HG02678 (cell line): ENCODE measurements around the gene GALNT14.

ENCODE experiments used
- ATAC-seq: cut with Tn5 transposase; IDR thresholded peaks from one replicate; pipeline ENCODE4 v1.9.1; 2021; ENCODE audit warnings: mild to moderate bottlenecking, moderate library complexity; ENCODE audit not compliant: unreplicated experiment

GALNT14 gene

DNA sequence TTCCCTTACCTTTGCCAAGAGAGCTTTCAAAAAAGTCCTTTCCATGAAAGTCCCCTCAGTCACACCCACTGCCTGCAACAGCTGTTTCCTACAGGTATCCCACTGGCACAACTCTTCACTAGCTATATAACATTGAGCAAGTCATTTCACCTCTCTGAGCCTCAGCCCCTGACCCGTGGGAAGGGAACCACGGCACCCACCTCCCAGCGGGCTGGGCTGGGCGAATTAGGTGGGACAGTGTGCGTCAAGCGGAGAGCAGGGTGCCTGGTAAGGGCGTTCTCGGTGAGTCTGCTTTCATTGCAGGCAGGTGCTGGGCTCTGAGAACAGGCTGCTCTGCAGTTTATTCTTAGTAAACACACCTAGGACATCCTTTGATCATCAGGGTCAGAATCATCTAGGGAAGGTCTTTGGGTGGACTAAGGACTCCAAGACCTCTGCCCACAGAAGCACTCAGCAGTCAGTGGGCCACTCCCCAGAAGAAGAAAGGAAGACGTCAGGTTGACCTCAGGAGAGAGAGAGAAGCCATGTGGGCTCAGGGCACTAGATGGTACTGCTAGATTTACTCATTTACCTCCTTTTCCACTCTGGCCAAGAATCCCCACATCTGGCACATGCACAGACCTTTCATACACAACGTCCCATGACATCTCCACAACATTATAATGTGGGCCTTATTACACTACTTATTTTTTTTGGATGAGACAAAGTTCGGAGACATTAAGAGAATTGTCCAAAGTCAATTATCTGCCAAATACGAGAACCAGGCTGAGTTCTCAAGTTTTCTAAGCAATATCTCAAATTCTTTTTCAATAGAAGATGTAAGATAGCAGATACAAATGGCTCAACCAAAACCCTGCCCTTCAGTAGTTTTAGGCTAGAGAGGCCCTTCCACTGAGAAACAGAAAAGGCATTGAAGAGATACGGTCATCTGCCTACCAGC is 79.9 kb downstream of the GALNT14 start:
- no peak for ATAC-seq

DNA sequence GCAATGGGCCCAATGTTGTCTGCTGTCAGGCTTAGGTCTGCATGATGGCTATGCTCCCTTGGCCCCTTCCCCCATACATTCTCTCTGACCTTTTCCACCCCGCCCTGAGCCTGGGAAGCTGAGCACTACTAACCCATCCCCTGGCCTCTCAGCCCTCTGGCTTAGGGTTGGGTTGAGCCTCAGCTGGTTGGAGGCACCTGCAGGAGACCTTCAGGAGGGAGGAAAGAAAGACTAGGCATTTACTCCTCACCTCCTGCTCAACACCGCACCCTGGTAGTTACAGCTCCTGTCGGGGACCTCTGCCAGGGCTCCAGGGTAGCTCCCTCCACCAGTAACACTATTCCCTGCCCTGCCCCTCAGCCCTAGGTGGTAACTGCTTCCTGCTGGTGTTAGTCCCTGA is 80.5 kb downstream of the GALNT14 start:
- ATAC-seq, result no peak

DNA sequence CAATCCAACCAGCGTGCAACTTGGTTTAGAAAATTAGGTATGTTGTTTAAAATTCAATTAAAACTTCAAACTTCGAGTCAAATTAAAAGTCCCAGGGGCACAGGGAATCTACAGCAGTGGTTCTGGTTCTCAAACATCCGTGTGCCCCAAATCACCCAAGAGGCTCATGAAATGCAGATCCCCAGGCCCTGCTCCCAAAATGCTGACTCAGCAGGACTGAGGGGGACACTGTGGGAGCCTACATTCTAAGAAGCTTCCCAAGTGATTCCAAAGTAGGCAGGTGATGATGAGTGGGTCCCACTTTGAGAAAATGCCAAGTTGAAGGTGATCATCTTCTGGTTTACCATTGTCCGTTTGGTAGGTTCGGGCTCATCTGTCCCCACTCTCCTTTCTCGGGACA is 82.3 kb downstream of the GALNT14 start:
- ATAC-seq, result no peak

DNA sequence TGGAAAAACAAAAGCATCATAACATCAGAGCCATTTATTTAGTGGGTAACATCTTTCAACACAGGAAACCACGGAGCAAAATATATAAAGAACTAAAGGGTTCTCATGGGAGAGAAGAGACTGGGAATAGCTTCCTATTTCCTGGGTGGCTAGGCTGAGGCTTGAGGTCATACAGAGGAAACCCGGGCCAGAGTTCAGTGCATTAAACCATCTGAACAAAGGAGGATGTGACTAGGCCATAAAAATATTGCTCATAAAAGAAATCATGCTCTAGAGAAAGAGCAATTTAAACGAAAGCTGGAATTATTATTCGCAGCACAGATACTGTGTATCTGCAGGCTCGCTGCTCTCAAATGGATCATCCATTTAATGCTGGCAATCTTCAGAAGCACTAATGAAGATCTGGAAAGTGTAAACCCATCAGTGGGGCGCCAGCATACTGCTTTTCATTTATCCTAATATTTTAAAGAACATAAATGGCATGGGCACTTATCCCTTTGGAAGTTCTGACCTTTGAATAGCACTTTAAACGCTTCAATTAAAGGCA is 83.3 kb downstream of the GALNT14 start:
- ATAC-seq, result no peak

DNA sequence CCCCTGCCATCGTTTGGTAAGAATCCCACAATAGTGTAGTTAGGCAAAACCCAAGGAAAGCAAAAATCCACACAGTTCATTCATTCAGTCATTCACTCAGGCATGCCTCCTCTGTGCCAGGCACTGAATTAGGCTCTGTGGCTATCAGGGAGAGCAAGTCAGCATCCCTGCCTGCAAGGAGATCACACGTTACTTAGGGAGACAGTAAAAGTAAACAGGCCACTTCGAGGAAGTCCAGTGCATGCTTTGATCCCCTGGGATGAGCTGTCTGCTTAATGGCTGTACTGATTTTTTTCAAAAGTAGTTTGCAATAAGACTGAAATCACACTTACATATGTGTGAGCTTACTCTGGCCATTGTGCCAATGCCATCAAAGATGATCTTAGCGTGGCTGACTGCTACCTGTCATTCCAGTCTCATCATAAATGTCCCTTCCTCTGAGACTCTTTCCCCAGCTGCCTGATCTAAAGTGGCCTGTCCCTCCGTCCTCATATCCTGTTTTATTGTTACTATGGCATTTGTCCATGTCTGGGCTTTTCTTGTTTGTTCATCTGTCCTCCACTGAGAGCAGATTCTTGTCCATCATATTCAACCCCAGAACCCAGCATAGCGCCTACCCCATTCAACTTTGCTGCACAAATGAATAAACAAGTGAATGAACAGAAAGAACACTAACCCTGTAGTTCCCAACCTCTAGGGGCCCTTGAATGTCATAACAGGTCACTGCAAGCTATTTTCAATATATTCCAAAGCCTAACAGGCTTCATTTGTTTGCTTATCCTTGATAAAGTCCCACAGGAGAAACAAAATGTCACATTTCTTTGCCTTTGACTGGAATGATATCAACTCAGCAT is 84.1 kb downstream of the GALNT14 start:
- ATAC-seq, result no peak

DNA sequence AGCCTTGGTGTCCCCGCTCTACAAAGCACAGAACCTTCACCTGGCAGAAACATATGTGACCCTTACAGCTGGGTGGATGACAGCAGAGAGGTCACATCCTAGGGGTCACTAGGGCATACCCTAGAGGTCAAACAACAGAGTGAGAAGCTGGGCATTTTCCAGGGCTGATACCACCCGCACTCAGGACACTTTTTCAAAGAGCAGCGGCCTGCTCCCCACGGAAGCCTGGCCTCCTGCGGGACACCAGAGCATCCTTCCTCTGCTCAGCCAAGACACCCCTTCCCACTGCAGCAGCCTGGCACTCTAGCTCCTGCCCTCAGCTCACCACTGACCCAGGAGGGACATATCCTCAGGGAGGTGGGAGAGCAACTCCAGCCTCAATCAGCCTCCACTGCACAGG is 86.0 kb downstream of the GALNT14 start:
- ATAC-seq, result no peak

DNA sequence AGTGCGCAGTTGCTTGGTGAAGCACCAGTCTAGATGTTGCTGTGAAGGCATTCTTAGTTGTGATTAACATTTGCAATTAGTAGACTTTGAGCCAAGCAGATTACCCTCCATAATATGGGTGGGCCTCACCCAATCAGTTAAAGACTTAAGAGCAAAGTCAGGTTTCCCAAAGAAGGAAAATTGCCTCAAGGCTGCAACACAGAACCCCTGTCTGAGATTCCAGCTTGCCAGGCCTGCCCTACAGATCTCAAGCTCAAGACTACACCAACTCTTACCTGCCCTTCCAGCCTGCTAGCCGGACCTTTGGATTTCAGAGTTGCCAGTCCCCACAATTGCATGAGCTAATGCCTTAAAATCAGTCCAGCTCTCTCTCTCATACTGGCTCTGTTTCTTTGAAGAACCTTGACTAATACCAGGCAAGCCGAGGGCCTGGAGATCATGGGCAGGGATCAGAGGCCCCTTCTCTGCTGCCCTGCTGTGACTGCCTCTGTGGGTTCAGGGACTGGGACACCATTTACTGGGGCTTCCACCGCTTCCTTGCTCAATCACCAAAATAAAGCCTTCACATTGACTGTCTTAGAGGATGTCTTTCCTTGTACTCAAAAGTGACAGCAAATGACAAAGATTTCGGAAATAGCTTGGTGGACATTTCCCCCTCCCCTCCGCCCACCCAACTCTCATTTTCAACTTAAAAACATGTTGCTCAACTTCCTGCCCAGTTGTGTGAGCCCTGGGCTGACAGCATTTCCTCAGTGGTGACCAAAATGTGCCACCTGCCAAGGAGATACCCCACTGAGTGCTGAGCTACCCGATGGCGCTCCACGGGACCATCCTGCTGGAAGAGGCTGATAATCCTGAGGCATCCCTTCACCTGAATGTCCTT is 86.7 kb downstream of the GALNT14 start:
- ATAC-seq, result no peak

DNA sequence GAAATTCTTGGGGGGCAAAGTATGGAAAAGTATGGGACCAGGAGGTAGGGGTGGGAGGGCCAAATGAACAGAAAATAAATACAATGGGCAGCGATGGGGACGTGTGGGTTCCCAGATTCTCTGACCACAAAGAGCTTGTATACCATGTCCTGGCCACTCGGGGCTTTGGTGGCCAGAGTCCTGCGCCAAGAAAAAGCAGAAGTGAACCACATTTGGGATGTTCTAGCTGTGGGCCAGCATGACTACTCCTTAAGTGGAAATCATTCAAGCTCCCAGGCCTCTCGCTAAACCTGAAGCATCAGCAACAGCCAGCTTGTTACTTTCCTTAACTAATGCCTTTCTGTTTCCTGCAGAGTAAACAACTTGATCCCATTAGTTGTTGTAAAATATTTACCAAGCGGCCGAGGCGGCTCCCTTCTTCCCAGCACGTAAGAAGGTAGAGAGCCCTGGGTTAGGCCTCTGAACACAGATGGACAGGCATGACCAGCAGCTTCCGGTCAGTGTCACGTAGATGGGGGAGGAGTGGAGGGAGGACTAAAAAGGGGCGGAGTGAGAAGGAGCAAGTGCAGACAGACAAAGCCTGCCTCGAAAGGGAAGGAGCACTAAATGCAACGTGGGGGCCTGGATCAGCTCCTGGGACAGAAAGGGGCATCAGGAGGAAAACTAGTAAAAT is 88.2 kb downstream of the GALNT14 start:
- ATAC-seq, result no peak

DNA sequence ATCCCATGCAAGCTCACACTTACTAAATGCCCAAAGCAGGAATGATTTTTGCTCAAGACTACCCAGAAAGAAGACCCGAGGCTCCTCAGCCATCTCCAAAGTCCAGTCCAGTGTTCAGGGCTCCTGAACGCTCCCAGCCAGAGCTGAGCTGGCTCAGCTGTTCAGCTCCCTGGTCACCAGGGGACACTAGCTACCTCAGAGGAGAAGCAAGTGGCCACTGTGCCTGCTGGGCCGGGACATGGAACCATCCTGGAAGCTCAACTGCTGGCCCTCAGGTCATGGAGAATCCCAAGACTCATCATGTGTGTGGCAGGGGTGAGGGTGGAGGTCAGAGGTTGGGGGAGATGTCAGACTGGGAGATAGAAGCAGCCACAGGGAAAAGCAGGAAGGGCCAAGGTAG is 89.0 kb downstream of the GALNT14 start:
- ATAC-seq, result no peak

DNA sequence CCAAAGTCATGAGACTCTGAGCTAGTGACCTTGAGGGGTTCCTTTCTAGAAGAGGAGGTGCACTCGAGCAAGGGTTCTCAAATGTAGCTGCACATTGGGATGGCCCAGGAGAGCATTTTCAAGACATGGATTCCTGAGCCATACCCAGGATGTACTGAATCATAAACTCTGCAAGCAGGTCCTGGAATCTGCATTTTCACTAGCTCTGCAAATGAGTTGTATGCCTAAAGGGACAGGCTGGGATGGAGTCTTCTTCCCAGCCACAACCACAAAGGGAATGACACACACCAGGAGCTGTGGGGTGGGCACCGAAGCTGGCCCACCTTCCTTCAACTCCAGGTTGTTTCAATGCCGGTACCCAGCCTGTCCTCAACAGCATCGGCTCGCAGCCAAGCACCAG is 90.6 kb downstream of the GALNT14 start:
- ATAC-seq, result no peak

DNA sequence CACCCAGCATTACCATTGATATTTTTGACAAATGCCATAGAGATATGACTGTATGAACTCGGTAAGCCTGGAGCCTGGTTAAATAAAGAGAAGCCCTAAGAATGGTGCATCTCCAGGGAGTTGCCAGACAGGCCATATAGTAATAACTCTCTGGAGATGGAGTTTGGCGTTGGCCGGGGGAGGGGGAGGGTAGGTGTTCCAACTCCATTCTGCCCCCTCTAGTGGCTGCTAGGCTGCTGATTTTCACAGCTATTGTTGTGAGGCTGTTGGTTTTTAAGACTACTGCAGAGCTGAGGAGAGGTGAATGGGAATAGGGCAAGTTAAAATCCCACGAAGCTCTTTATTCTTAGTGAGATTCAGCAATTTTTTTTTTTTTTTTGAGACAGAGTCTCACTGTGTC is 99.9 kb downstream of the GALNT14 start:
- ATAC-seq, result no peak

DNA sequence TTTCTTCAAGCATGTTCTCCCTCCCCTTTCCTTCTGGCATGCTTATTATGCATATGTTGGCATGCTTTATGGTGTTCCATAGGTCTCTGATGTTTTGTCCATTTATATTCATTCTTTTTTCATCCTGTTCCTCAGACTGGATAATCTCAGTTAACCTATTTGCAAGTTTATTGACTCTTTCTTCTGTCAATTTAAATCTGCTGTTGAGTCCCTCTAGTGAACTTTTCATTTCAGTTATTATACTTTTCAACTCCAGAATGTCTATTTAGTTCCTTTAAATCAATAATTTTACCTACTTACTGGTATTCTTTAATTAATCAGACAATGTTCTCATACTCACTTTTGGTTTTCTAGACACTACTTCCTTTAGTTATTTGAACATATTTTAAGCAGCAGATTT is 101.2 kb downstream of the GALNT14 start:
- ATAC-seq, result no peak

DNA sequence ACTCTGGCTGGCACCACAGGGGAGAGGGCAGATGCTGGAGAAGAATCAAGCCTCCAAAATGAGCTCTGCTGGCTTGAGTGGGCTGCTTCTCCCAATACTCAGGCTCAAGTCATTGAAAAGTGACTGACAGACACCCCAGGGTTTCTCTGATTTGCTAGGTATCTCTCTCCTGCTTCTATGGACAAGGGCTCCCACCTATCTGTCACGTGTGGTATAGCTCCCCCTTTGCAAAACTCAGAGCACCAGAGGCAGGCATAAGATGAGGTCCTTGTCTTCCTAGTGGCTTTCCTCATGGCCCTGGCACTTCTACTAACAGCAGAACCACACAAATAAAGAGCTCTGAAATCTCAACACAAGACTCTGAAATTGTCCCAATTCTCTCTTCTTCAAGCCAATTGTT is 105.2 kb downstream of the GALNT14 start:
- no peak for ATAC-seq

DNA sequence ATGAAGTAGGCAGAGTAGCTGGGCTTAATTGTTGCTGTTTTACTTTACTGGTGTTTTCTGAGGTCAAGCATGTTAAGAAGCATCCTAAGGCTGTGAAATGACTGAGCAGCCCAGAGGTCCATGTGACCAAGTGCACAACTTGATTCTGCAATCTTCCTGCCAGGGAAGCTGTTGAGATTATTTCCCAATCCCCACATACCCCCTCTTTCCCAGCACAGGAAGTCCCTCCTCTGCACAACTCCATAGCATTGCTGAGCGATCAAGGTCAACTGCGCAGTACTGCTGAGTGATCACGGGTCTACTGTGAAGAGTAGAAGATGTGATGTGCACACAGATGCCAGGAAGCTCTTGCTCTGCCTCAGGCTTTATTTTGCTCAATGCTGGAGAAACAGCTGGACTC is 105.8 kb downstream of the GALNT14 start:
- ATAC-seq, result no peak

DNA sequence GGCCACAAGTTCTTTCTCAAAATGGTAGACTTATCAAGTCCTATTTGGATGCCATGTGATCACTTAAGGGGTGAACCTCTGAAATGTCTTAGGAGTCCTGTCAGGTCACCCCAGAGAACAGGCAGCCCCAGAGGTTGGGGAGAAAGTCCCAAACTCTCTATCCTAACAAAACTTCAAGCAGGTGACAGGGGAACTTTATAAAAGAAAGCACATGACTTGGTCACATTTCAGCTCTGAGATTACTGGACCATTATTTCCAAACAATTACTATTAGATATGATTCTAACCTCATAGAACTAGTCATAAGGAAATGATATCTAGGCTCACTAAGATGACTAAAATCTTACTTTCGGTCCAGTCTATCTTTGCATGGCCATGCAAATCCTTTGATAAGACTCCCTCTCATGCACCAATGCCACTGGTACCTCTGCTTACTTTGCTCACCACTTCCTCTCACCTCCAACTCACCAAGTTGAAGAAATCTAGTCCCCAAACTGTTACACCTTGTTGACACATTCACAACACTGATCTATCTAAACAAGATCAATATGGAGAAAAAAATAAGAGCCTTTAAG is 107.0 kb downstream of the GALNT14 start:
- ATAC-seq, result peak; percentile 94

DNA sequence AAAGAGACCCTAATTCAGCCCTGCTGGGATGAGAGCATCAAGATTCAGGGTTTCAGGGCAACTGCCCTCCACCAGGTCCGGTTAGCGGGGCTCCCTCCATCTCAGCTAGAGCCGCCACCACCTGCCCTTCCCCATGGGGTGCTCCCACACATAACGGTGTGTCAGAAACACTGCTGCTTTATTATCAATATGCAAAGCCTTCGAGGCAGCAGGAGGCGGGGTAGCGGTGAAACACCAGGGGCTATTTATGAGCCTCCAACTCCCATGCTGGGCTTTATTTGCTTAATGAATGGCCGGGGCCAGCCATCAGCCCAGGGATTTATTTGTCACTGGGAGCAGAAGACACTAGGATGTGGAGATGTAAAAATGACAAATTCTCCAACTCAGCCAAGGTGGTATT is 109.8 kb downstream of the GALNT14 start:
- ATAC-seq, result no peak

DNA sequence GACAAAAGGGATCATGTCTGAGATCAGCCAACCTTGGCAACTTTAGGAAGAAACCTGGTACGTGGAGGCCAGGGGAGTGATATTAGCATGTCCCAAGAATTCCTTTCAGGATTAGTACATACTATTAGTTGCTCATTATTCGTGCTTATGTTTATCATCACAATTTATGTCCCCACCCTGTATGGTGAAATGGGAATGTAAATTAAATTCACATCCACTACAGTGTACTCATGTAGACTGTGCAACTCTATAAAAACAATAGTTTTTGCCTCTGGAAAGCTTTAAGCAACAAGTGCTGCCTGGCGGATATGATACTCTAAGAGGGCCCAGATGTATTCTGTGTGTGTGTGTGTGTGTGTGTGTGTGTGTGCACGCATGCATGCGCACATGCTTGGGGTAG is 110.7 kb downstream of the GALNT14 start:
- no peak for ATAC-seq

DNA sequence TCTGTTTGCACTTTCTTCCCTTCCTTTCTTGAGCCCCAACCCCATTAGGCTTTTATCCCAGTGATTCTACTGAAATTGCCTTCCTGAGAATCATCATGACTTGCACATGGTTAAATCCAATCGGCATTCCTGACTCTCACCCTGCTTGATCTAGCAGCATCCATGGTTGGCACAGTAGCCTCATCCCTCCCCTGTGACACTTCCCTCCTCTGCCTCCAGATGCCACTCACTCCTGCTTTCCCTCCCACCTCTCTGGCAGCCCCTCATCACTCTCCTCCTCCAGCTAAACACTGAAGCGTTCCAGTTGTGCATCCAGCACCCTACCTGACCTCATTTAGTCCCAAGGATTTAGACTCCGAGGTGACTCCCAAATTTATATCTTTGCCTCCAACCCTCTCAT is 114.7 kb downstream of the GALNT14 start:
- ATAC-seq, result no peak

DNA sequence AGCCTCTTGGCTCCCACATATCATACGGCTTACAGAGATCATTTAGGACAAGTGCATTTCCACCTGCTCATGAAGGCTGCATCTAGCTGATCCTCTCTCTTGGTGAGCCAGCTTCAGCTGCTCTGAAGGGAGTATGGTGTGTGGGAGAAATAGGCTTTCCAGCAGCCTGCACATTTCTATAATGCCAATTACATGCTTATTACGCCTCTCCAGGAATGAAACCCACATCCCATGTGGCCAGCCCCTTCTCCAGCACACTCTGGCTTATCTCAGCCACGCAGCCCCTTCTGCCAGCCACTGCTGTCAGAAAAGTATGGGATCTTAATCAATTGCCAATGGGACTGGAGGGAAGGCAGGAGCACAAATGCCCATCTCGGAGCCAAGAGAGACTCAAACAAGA is 117.5 kb downstream of the GALNT14 start:
- ATAC-seq, result no peak

DNA sequence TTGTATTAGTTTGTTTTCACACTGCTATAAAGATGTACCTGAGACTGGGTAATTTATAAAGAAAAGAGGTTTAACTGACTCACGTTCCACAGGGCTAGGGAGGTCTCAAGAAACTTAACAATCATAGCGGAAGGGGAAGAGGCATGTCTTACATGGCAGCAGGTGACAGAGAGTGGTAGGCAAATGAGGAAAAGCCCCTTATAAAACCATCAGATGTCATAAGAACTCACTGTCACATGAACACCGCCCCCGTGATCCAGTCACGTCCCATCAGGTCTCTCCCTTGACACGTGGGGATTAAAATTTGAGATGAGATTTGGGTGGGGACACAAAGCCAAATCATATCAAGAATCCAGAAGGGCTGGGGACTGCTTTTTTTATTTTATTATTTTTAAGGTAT is 120.0 kb downstream of the GALNT14 start:
- no peak for ATAC-seq
